Colonic mucosa (tissue), 4 donors: ENCODE data around the gene TTLL11. TPM values are rescaled to one million over a fixed set of nuclear protein-coding genes. Genes with fewer than 3 reads are reported as not detected.

Experiments used
- DNase-seq: peaks from one replicate; pipeline ENCODE4 v3.0.0-alpha.2; 2020
- H3K27ac ChIP-seq: fragments of 200-600 bp; one replicate; pipeline ENCODE4 v1.8.0; 2021
- H3K27me3 ChIP-seq: fragments of 200-600 bp; one replicate; pipeline ENCODE4 v1.8.0; 2021
- H3K36me3 ChIP-seq: fragments of 200-600 bp; one replicate; pipeline ENCODE4 v1.8.0; 2021
- H3K4me1 ChIP-seq: fragments of 200-600 bp; one replicate; pipeline ENCODE4 v1.8.0; 2021; ENCODE audit warnings: mild to moderate bottlenecking
- H3K4me3 ChIP-seq: fragments of 200-600 bp; one replicate; pipeline ENCODE4 v1.8.0; 2021
- H3K9ac ChIP-seq, 2 donors: one replicate each; pipeline ENCODE4 v1.7.0; 2013; ENCODE audit warnings: control low read depth in 2 of 2, low read depth in 2 of 2, low read length in 2 of 2
- H3K9me3 ChIP-seq: fragments of 200-600 bp; one replicate; pipeline ENCODE4 v1.8.0; 2021
- CTCF ChIP-seq: fragments of 200-600 bp; IDR thresholded peaks from one replicate; pipeline ENCODE4 v1.8.0; 2022; ENCODE audit warnings: antibody characterized with exemption, mild to moderate bottlenecking
- intact Hi-C: fragments of 100-400 bp; cut with DNase I; formaldehyde crosslinking; loops from one replicate; pipeline ENCODE4 v1.14.1; 2022
- total RNA-seq, 2 donors: library from RNA; stranded (reverse); fragmentation: NEBNext Ultra II Directional in 1 of 2; extraction: Animal tissue kit (Norgen Biotek cat#: 25700) in 1 of 2; gene quantifications; one replicate each; pipeline ENCODE4 v1.2.1, GENCODE V29; 2021
- donor health status: healthy.
- donor health status: DM: no; HTN: no; CAD: no.
- donor health status: DM: no; HTN: no; CAD: no.

TTLL11 gene
- total RNA-seq, 2 donors from 2014 or later: 5.1 to 5.5 TPM

GRCh38 chr9:121945281-121945680 lies 147.8 kb downstream of the TTLL11 start:
- no peak overlapping the region for H3K4me3 ChIP-seq
- DNase-seq: no peak
- intact Hi-C loops: no loop called here
- no peaks in the 10 kb centered on the region for H3K4me1 ChIP-seq
- H3K27ac ChIP-seq: no peak overlapping the region
- TF ChIP-seq CTCF: no peak
- no peaks in the 10 kb centered on the region for H3K36me3 ChIP-seq
- H3K9me3 ChIP-seq: no peaks in the 10 kb centered on the region
- H3K27me3 ChIP-seq: no peaks in the 10 kb centered on the region
- H3K9ac ChIP-seq: no peak overlapping the region

- no peak for DNase-seq
- Histone ChIP-seq H3K4me1 (no peaks in the 10 kb centered on the region), H3K36me3 (no peaks in the 10 kb centered on the region), H3K9ac (no peak overlapping the region), H3K27ac (no peak overlapping the region), H3K27me3 (no peaks in the 10 kb centered on the region), H3K4me3 (no peak overlapping the region), H3K9me3 (no peaks in the 10 kb centered on the region)
- intact Hi-C loops: no loop called here
- no peak for TF ChIP-seq CTCF
These were observed 148.4 kb downstream of the TTLL11 start for GRCh38 chr9:121944711-121945191.

- no peak overlapping the region for H3K9ac ChIP-seq
- H3K4me1 ChIP-seq: no peaks in the 10 kb centered on the region
- TF ChIP-seq CTCF: no peak
- H3K27me3 ChIP-seq: no peaks in the 10 kb centered on the region
- intact Hi-C loops: no loop called here
- H3K9me3 ChIP-seq: no peaks in the 10 kb centered on the region
- no peaks in the 10 kb centered on the region for H3K36me3 ChIP-seq
- no peak overlapping the region for H3K4me3 ChIP-seq
- no peak overlapping the region for H3K27ac ChIP-seq
- DNase-seq: no peak
These were observed 149.6 kb downstream of the TTLL11 start for GRCh38 chr9:121943463-121943862.

- Histone ChIP-seq H3K36me3 (no peaks in the 10 kb centered on the region), H3K9ac (no peak overlapping the region), H3K27ac (no peak overlapping the region), H3K4me3 (no peak overlapping the region), H3K27me3 (no peaks in the 10 kb centered on the region), H3K9me3 (no peaks in the 10 kb centered on the region), H3K4me1 (no peaks in the 10 kb centered on the region)
- intact Hi-C loops: no loop called here
- no peak for DNase-seq
- no peak for TF ChIP-seq CTCF
These were observed 150.2 kb downstream of the TTLL11 start for GRCh38 chr9:121942866-121943382.

- no peak overlapping the region for H3K4me3 ChIP-seq
- H3K27ac ChIP-seq: no peak overlapping the region
- no peak overlapping the region for H3K9ac ChIP-seq
- DNase-seq: no peak
- TF ChIP-seq CTCF: no peak
- H3K9me3 ChIP-seq: no peaks in the 10 kb centered on the region
- H3K27me3 ChIP-seq: no peaks in the 10 kb centered on the region
- no peaks in the 10 kb centered on the region for H3K4me1 ChIP-seq
- no peaks in the 10 kb centered on the region for H3K36me3 ChIP-seq
- intact Hi-C loops: no loop called here
These were observed 150.8 kb downstream of the TTLL11 start for GRCh38 chr9:121942313-121942712.
